Endothelial cell of umbilical vein (primary cell): ENCODE measurements around the gene UGT3A2. TPM values are rescaled to one million over a fixed set of nuclear protein-coding genes. Genes with fewer than 3 reads are reported as not detected.
"Not testable (repeated sequence)": the region's sequence is repeated elsewhere in the genome, so short reads cannot be mapped to it uniquely, and the experiment has no call there.

Experiments
- BruUV-seq: library from RNA; stranded (reverse); fragments of 400-500 nt; replicated peaks from 2 replicates; lab custom pipeline; 2021; lab: Mats Ljungman, UMichigan
- CTCF ChIA-PET: fragments of 300-600, 350-600 bp; sonication (Branson Sonifier 250); formaldehyde crosslinking; loops from one replicate; lab custom pipeline; 2021; ENCODE audit warnings: antibody characterized with exemption, inconsistent platforms; lab: Charles Lee
- POLR2A ChIA-PET: fragments of 300-600, 350-600 bp; sonication (Branson Sonifier 250); formaldehyde crosslinking; loops from one replicate; lab custom pipeline; 2021; ENCODE audit warnings: antibody characterized with exemption, inconsistent platforms; lab: Charles Lee
- DNase-seq: peaks from one replicate; pipeline ENCODE4 v3.0.0-alpha.2; 2011; ENCODE audit warnings: low read depth, low spot score
- FAIRE-seq: peaks from 2 replicates; lab custom pipeline; 2011; peaks lifted over from hg19 to GRCh38; lab: Jason Lieb, UNC
- H2AFZ ChIP-seq: 2 replicates; pipeline ENCODE4 v1.6.0; 2012; ENCODE audit warnings: low read depth, low read length, control low read depth, inconsistent platforms
- H3K27ac ChIP-seq: 2 replicates; pipeline ENCODE4 v1.5.1; 2011; ENCODE audit warnings: low read depth, mild to moderate bottlenecking, control low read depth, low read length, moderate library complexity; ENCODE audit not compliant: insufficient read depth
- H3K27me3 ChIP-seq, 2 experiments: 2 replicates each; pipeline versions ENCODE4 v1.6.0 to v1.6.1; 2011; ENCODE audit warnings: low read length in 2 of 2, mixed read lengths in 1 of 2; ENCODE audit not compliant: control insufficient read depth in 2 of 2, insufficient read depth in 2 of 2
- H3K36me3 ChIP-seq, 2 experiments: 2 replicates in 1 of 2; 3 replicates in 1 of 2; pipeline ENCODE4 v1.5.1; 2011; ENCODE audit warnings: low read length in 2 of 2, mild to moderate bottlenecking in 1 of 2, moderate library complexity in 1 of 2; ENCODE audit not compliant: control insufficient read depth in 2 of 2, insufficient read depth in 2 of 2; ENCODE audit errors: extremely low read depth in 1 of 2
- H3K4me1 ChIP-seq: 3 replicates; pipeline ENCODE4 v1.5.1; 2011; ENCODE audit warnings: mild to moderate bottlenecking, low read length; ENCODE audit not compliant: control insufficient read depth, insufficient read depth; ENCODE audit errors: extremely low read depth
- H3K4me2 ChIP-seq: 2 replicates; pipeline ENCODE4 v1.6.1; 2011; ENCODE audit warnings: low read length, control low read depth, mixed read lengths; ENCODE audit not compliant: insufficient read depth
- H3K4me3 ChIP-seq, 3 experiments: fragments of 200-600 bp in 1 of 3; sonication (generic), shearing (Covaris generic) in 1 of 3; replicated peaks in 1 of 3; 2 replicates each; pipeline ENCODE4 v1.5.1; 2011 to 2016; ENCODE audit warnings: control low read depth in 3 of 3, low read length in 3 of 3, mild to moderate bottlenecking in 2 of 3, inconsistent platforms in 1 of 3, low read depth in 1 of 3, moderate library complexity in 1 of 3; ENCODE audit not compliant: insufficient read depth in 1 of 3
- H3K79me2 ChIP-seq: 2 replicates; pipeline ENCODE4 v1.6.0; 2012; ENCODE audit warnings: low read length, inconsistent platforms; ENCODE audit not compliant: control insufficient read depth, insufficient read depth
- H3K9ac ChIP-seq: replicated peaks from 2 replicates; pipeline ENCODE3; 2011; ENCODE audit warnings: low read length, control low read depth; ENCODE audit not compliant: insufficient read depth; ENCODE audit errors: extremely low read depth
- H3K9me1 ChIP-seq: replicated peaks from 3 replicates; pipeline ENCODE4 v1.6.0; 2011; ENCODE audit warnings: mild to moderate bottlenecking, low read length; ENCODE audit not compliant: control insufficient read depth, insufficient read depth; ENCODE audit errors: extremely low read depth
- H3K9me3 ChIP-seq: replicated peaks from 2 replicates; pipeline ENCODE4 v1.5.1; 2012; ENCODE audit warnings: low read length, inconsistent platforms; ENCODE audit not compliant: control insufficient read depth, insufficient read depth
- H4K20me1 ChIP-seq: replicated peaks from 2 replicates; pipeline ENCODE3; 2011; ENCODE audit warnings: mild to moderate bottlenecking, low read length; ENCODE audit not compliant: control insufficient read depth, insufficient read depth; ENCODE audit errors: extremely low read depth
- CTCF ChIP-seq, 2 donors: IDR thresholded peaks; 1 replicate in 1 of 2; 2 replicates in 1 of 2; pipeline ENCODE4 v1.5.1; 2011; ENCODE audit warnings: low read length in 2 of 2, mild to moderate bottlenecking in 2 of 2, moderate library complexity in 2 of 2, control low read depth in 1 of 2, inconsistent platforms in 1 of 2, low read depth in 1 of 2; ENCODE audit not compliant: insufficient read depth in 1 of 2; ENCODE audit errors: extremely low read depth in 1 of 2
- EZH2 ChIP-seq: IDR thresholded peaks from 2 replicates; pipeline ENCODE4 v1.6.1; 2012; ENCODE audit warnings: borderline replicate concordance, low read depth, mild to moderate bottlenecking, moderate library complexity, low read length, inconsistent platforms; ENCODE audit not compliant: severe bottlenecking
- FOS ChIP-seq: IDR thresholded peaks from 2 replicates; pipeline ENCODE4 v1.6.1; 2011; ENCODE audit warnings: mild to moderate bottlenecking, low read length, moderate library complexity, borderline replicate concordance; ENCODE audit not compliant: insufficient read depth
- GATA2 ChIP-seq: IDR thresholded peaks from 2 replicates; pipeline ENCODE4 v1.7.0; 2011; ENCODE audit warnings: low read depth, mild to moderate bottlenecking, moderate library complexity, mixed read lengths, low read length; ENCODE audit not compliant: insufficient read length, insufficient read depth
- JUN ChIP-seq: IDR thresholded peaks from 2 replicates; pipeline ENCODE4 v1.6.1; 2011; ENCODE audit warnings: borderline replicate concordance, low read depth; ENCODE audit not compliant: insufficient read length, insufficient read depth
- MAX ChIP-seq: IDR thresholded peaks from 2 replicates; pipeline ENCODE4 v1.6.1; 2011; ENCODE audit not compliant: insufficient read depth, insufficient read length
- MYC ChIP-seq: IDR thresholded peaks from one replicate; pipeline ENCODE4 v1.6.1; 2011; ENCODE audit warnings: mild to moderate bottlenecking, low read depth, low read length
- POLR2A ChIP-seq: IDR thresholded peaks from 2 replicates; pipeline ENCODE4 v1.6.1; 2012; ENCODE audit warnings: low read depth, mild to moderate bottlenecking, control low read depth, low read length
- POLR2AphosphoS5 ChIP-seq: IDR thresholded peaks from 2 replicates; pipeline ENCODE4 v1.6.1; 2012; ENCODE audit warnings: low read depth, mild to moderate bottlenecking, control low read depth, low read length, moderate library complexity; ENCODE audit not compliant: insufficient read depth
- dilution Hi-C: fragments of 300-500 bp; cut with MboI; formaldehyde crosslinking; loops from one replicate; pipeline ENCODE4 v1.15.0; 2019; ENCODE audit warnings: low sequenced_read_pairs; ENCODE audit not compliant: extremely low pct_ligation_motif_present
- intact Hi-C: fragments of 100-400 bp; cut with micrococcal nuclease; formaldehyde crosslinking; loops from one replicate; pipeline ENCODE4 v1.10.0; 2022
- polyA plus RNA-seq, 4 experiments: library from polyadenylated mRNA; depleted of rRNA in 3 of 4; stranded (reverse) in 3 of 4; unstranded in 1 of 4; fragments of >200 nt; gene quantifications; 2 replicates each; pipeline versions ENCODE4 v1.2.1 to v1.2.3, GENCODE V29; 2011 to 2012; ENCODE audit warnings: missing spikeins in 1 of 4
- total RNA-seq: library from RNA; stranded (reverse); gene quantifications from 2 replicates; pipeline ENCODE4 v1.2.3, GENCODE V29; 2021

UGT3A2 gene
- total and polyA plus RNA-seq, 2 donors (not counting 3 experiments of a cell fraction or from before 2014, with no cell fraction given) = not detected

- no peak for TF ChIP-seq CTCF (IDR thresholded peaks at IDR 0.05; ENCODE audit: extremely low read depth in 1 of 2, insufficient read depth in 1 of 2, low read depth in 1 of 2, low read length in 2 of 2)
- TF ChIP-seq EZH2 = no peak
- TF ChIP-seq GATA2 = no peak
- no peak for TF ChIP-seq JUN
- TF ChIP-seq POLR2A = no peak
- TF ChIP-seq MAX = no peak
- TF ChIP-seq POLR2AphosphoS5 = no peak
- TF ChIP-seq FOS = no peak
- TF ChIP-seq MYC = no peak
- Histone ChIP-seq H3K36me3 (no peaks in the 10 kb centered on the region), H3K9me3 (no peaks in the 10 kb centered on the region), H3K9me1 (no peaks in the 10 kb centered on the region), H2AFZ (no peak overlapping the region), H3K4me2 (no peak overlapping the region), H3K9ac (no peak overlapping the region), H4K20me1 (no peaks in the 10 kb centered on the region), H3K27me3 (no peaks in the 10 kb centered on the region), H3K79me2 (no peaks in the 10 kb centered on the region), H3K27ac (no peak overlapping the region), H3K4me3 (no peak overlapping the region), H3K4me1 (no peaks in the 10 kb centered on the region)
- no TSS peak for BruUV-seq
- dilution Hi-C loops = no loop called here
- DNase-seq = no peak
- ChIA-PET POLR2A (no interaction called here), CTCF (interaction anchor here (0.8 kb wide), 1 partner anchor 43 kb away, joined by 6 read pairs; no protein-coding TSS in a partner anchor)
- no peak for FAIRE-seq
- intact Hi-C loops = no loop called here
Observed at GRCh38 chr5:36035696-36036095, 31.0 kb downstream of the UGT3A2 start.

GRCh38 chr5:36034536-36035134 is 32.0 kb downstream of the UGT3A2 start:
- H3K4me1 ChIP-seq, POLR2A ChIA-PET, H2AFZ ChIP-seq, intact Hi-C loops, H3K4me3 ChIP-seq, H3K9me1 ChIP-seq, H3K27ac ChIP-seq, FAIRE-seq, H3K36me3 ChIP-seq, H3K4me2 ChIP-seq, H3K9me3 ChIP-seq, H3K9ac ChIP-seq, H3K27me3 ChIP-seq, DNase-seq, H3K79me2 ChIP-seq, H4K20me1 ChIP-seq, BruUV-seq, dilution Hi-C loops: not testable (repeated sequence)
- CTCF ChIA-PET = interaction anchor here (0.8 kb wide), 1 partner anchor 45 kb away, joined by 6 read pairs; no protein-coding TSS in a partner anchor
